Lower leg skin (tissue), 4 donors: Measurements from ENCODE around the gene WDR91. TPM values are rescaled to one million over a fixed set of nuclear protein-coding genes. Genes with fewer than 3 reads are reported as not detected.

Experiments
- DNase-seq, 2 donors: peaks; one replicate each; pipeline ENCODE4 v3.0.0-alpha.2; 2019; ENCODE audit warnings: low spot score in 2 of 2
- H3K4me3 ChIP-seq: fragments of 200-600 bp; sonication (generic); 2 replicates; pipeline ENCODE4 v1.5.1; 2017; ENCODE audit warnings: mild to moderate bottlenecking, low read depth; ENCODE audit not compliant: poor library complexity, severe bottlenecking
- CTCF ChIP-seq, 3 donors: fragments of 450-650 bp; IDR thresholded peaks; one replicate each; pipeline ENCODE4 v1.5.1; 2016; ENCODE audit warnings: antibody characterized with exemption in 3 of 3, mild to moderate bottlenecking in 3 of 3, moderate library complexity in 2 of 3
- POLR2A ChIP-seq, 2 donors: fragments of 450-650 bp; IDR thresholded peaks; one replicate each; pipeline ENCODE4 v1.6.1; 2016 to 2017; ENCODE audit warnings: antibody characterized with exemption in 2 of 2, mild to moderate bottlenecking in 1 of 2, moderate library complexity in 1 of 2
- WGBS, 2 donors: methylation state at CpG; one replicate each; pipeline ENCODE4 v1.1.5; 2018; 5-methylcytosine and 5-hydroxymethylcytosine counted together
- intact Hi-C: fragments of 100-400 bp; cut with DNase I; formaldehyde crosslinking; loops from one replicate; pipeline ENCODE4 v1.15.0; 2023; ENCODE audit warnings: low total_unique reads
- total RNA-seq, 4 donors: library from RNA; depleted of rRNA; stranded (reverse); fragments of >200 nt; gene quantifications; one replicate each; pipeline ENCODE4 v1.1.0, GENCODE V29; 2016

The WDR91 gene
- total RNA-seq, 4 donors from 2014 or later: 16.7 to 25.0 (median 20.8) TPM

GRCh38 chr7:135253851-135254771, 42.8 kb upstream of the WDR91 start:
- peak; percentile 79 to 93 for DNase-seq
- TF ChIP-seq POLR2A (IDR thresholded peaks at IDR 0.05) (no peak), CTCF (IDR thresholded peaks at IDR 0.05) (no peak)
- no peak overlapping the region for H3K4me3 ChIP-seq
- intact Hi-C loops: no loop called here
- WGBS, 2 donors: 27 to 29% methylated on average over 9 of the region's 9 CpGs

- TF ChIP-seq CTCF (IDR thresholded peaks at IDR 0.05): no peak
- TF ChIP-seq POLR2A (IDR thresholded peaks at IDR 0.05): no peak
- DNase-seq: no peak
- 88 to 89% methylated on average over 4 of the region's 4 CpGs for WGBS, 2 donors
- intact Hi-C loops: no loop called here
- H3K4me3 ChIP-seq: no peak overlapping the region
Observed at GRCh38 chr7:135251496-135252391, 40.4 kb upstream of the WDR91 start.

GRCh38 chr7:135248546-135248945, 37.2 kb upstream of the WDR91 start:
- intact Hi-C loops: no loop called here
- DNase-seq: peak in 1 of 2 donors; percentile 52
- no peak for TF ChIP-seq POLR2A (IDR thresholded peaks at IDR 0.05)
- no peak for TF ChIP-seq CTCF (IDR thresholded peaks at IDR 0.05)
- no peak overlapping the region for H3K4me3 ChIP-seq
- 82 to 95% methylated on average over 3 of the region's 3 CpGs for WGBS, 2 donors

- 93 to 94% methylated on average over 22 of the region's 22 CpGs for whole genome bisulfite sequencing, 2 donors
- intact Hi-C loops: no loop called here
- H3K4me3 ChIP-seq: no peak overlapping the region
- peak; percentile 8 to 56 for DNase-seq
- no peak for TF ChIP-seq CTCF (IDR thresholded peaks at IDR 0.05)
- no peak for TF ChIP-seq POLR2A (IDR thresholded peaks at IDR 0.05)
Observed at GRCh38 chr7:135247746-135248471, 36.6 kb upstream of the WDR91 start.

GRCh38 chr7:135246191-135246825, 35.0 kb upstream of the WDR91 start:
- intact Hi-C loops: no loop called here
- H3K4me3 ChIP-seq: no peak overlapping the region
- WGBS, 2 donors: 97% methylated on average over 43 of the region's 43 CpGs
- DNase-seq: peak; percentile 7 to 64
- no peak for TF ChIP-seq POLR2A (IDR thresholded peaks at IDR 0.05)
- no peak for TF ChIP-seq CTCF (IDR thresholded peaks at IDR 0.05)
